Endothelial cell of umbilical vein (primary cell): ENCODE measurements around the gene CLDN14.

ENCODE experiments used
- CTCF ChIP-seq, 2 donors: IDR thresholded peaks; 1 replicate in 1 of 2; 2 replicates in 1 of 2; pipeline ENCODE4 v1.5.1; 2011; ENCODE audit warnings: low read length in 2 of 2, mild to moderate bottlenecking in 2 of 2, moderate library complexity in 2 of 2, control low read depth in 1 of 2, inconsistent platforms in 1 of 2, low read depth in 1 of 2; ENCODE audit not compliant: insufficient read depth in 1 of 2; ENCODE audit errors: extremely low read depth in 1 of 2
- EZH2 ChIP-seq: IDR thresholded peaks from 2 replicates; pipeline ENCODE4 v1.6.1; 2012; ENCODE audit warnings: borderline replicate concordance, low read depth, mild to moderate bottlenecking, moderate library complexity, low read length, inconsistent platforms; ENCODE audit not compliant: severe bottlenecking
- POLR2A ChIP-seq: IDR thresholded peaks from 2 replicates; pipeline ENCODE4 v1.6.1; 2012; ENCODE audit warnings: low read depth, mild to moderate bottlenecking, control low read depth, low read length

- TF ChIP-seq CTCF (IDR thresholded peaks at IDR 0.05; ENCODE audit: extremely low read depth in 1 of 2, insufficient read depth in 1 of 2, low read depth in 1 of 2, low read length in 2 of 2) (no peak), EZH2 (no peak), POLR2A (no peak)
These were observed 42.8 kb downstream of the CLDN14 start for GRCh38 chr21:36436829-36437744.
